K562 (cell line): ENCODE data around the gene DAD1. TPM values are rescaled to one million over a fixed set of nuclear protein-coding genes. Genes with fewer than 3 reads are reported as not detected.
A peak's percentile ranks its signal among the peaks of the same experiment; 100 is the strongest.

Source experiments
- CHCHD3 ChIP-seq: fragments of 250-450 bp; sonication (Bioruptor Pico); IDR thresholded peaks from 2 replicates; pipeline ENCODE4 v2.1.2; 2022; ENCODE audit warnings: mild to moderate bottlenecking
- GTF3C2 ChIP-seq: IDR thresholded peaks from 3 replicates; pipeline ENCODE4 v1.6.1; 2011; ENCODE audit warnings: borderline replicate concordance, mild to moderate bottlenecking, moderate library complexity; ENCODE audit not compliant: insufficient read length; ENCODE audit errors: extremely low read depth
- KDM1A ChIP-seq, 2 experiments: fragments of 450-650 bp; IDR thresholded peaks; 2 replicates each; pipeline ENCODE4 v1.6.1; 2016; ENCODE audit warnings: mild to moderate bottlenecking in 2 of 2
- MXD1 ChIP-seq: fragments of 250-450 bp; sonication (Bioruptor Pico); IDR thresholded peaks from 2 replicates; pipeline ENCODE4 v1.8.0; 2021; ENCODE audit warnings: borderline replicate concordance, mild to moderate bottlenecking, moderate library complexity; ENCODE audit not compliant: poor library complexity, severe bottlenecking
- NCOA2 ChIP-seq, 2 experiments: fragments of 450-650 bp; IDR thresholded peaks; 2 replicates each; pipeline ENCODE4 v1.6.1; 2018; ENCODE audit warnings: mild to moderate bottlenecking in 2 of 2, moderate library complexity in 1 of 2; ENCODE audit not compliant: partially characterized antibody in 2 of 2
- NFIX ChIP-seq: fragments of 250-450 bp; sonication (Bioruptor Pico); IDR thresholded peaks from 2 replicates; pipeline ENCODE4 v1.4.0; 2020; ENCODE audit warnings: low read depth, mild to moderate bottlenecking, moderate library complexity
- SMARCB1 ChIP-seq: IDR thresholded peaks from 2 replicates; pipeline ENCODE4 v1.6.1; 2011; ENCODE audit warnings: improper control_type of control experiment, low read depth; ENCODE audit not compliant: insufficient read length
- SMARCC2 ChIP-seq: fragments of 450-650 bp; IDR thresholded peaks from 2 replicates; pipeline ENCODE4 v1.6.1; 2017; ENCODE audit warnings: antibody characterized with exemption, moderate library complexity, mild to moderate bottlenecking, low read depth
- TGIF2 ChIP-seq: sonication (generic); formaldehyde crosslinking; IDR thresholded peaks from 2 replicates; pipeline ENCODE4 v1.8.1; 2022; ENCODE audit warnings: mild to moderate bottlenecking, missing genetic modification reagents, moderate library complexity
- THRAP3 ChIP-seq: fragments of 450-650 bp; IDR thresholded peaks from 2 replicates; pipeline ENCODE4 v1.6.1; 2016; ENCODE audit warnings: mild to moderate bottlenecking, inconsistent platforms, borderline replicate concordance
- ZBTB8A ChIP-seq: fragments of 450-650 bp; IDR thresholded peaks from 2 replicates; pipeline ENCODE4 v1.6.1; 2018; ENCODE audit warnings: mild to moderate bottlenecking, moderate library complexity; ENCODE audit not compliant: partially characterized antibody
- ZNF561 ChIP-seq: fragments of 450-650 bp; formaldehyde crosslinking; conservative IDR thresholded peaks from 2 replicates; pipeline ENCODE4 v1.4.0; 2020; ENCODE audit warnings: mild to moderate bottlenecking, moderate library complexity
- ZNF589 ChIP-seq: fragments of 200-800 bp; sonication (Bioruptor generic); IDR thresholded peaks from 2 replicates; pipeline ENCODE4 v1.6.1; 2016; ENCODE audit warnings: low read depth, missing genetic modification characterization, missing compliant biosample characterization
- polyA plus RNA-seq, 8 experiments: library from polyadenylated mRNA; depleted of rRNA in 4 of 8; stranded (reverse) in 5 of 8; unstranded in 3 of 8; fragments of >200 nt; fragmentation: Nextera tagmentation in 2 of 8; fragmentation: Illumina TruSeq in 1 of 8; extraction: Ambion mirVana in 2 of 8; extraction: Trizol in 1 of 8; gene quantifications; 2 replicates each; pipeline versions ENCODE4 v1.2.1 to v1.2.3, GENCODE V29; 2011 to 2014; ENCODE audit warnings: inconsistent platforms in 1 of 8, missing spikeins in 1 of 8
- total RNA-seq, 7 experiments: library from RNA; depleted of rRNA in 6 of 7; stranded (reverse); fragments of >200 nt in 6 of 7; fragmentation: Illumina TruSeq in 2 of 7; extraction: Trizol in 2 of 7; gene quantifications; 2 replicates each; pipeline versions ENCODE4 v1.2.1 to v1.2.3, GENCODE V29; 2011 to 2021; ENCODE audit warnings: low replicate concordance in 1 of 7
- TF ChIP-seq, protein P1 (sequence below), 2 experiments: fragments of 450-650 bp in 1 of 2; sonication (generic) in 1 of 2; formaldehyde crosslinking in 1 of 2; IDR thresholded peaks; 2 replicates each; pipeline versions ENCODE4 v1.7.1 to v1.9.0; 2016 to 2022; ENCODE audit warnings: inconsistent platforms in 1 of 2, mild to moderate bottlenecking in 1 of 2, missing genetic modification reagents in 1 of 2

DAD1 gene
- total and polyA plus RNA-seq, 9 of the 15 experiments (the other 6 are each of a cell fraction or from before 2014, with no cell fraction given): 104 to 617 (median 222) TPM

DNA sequence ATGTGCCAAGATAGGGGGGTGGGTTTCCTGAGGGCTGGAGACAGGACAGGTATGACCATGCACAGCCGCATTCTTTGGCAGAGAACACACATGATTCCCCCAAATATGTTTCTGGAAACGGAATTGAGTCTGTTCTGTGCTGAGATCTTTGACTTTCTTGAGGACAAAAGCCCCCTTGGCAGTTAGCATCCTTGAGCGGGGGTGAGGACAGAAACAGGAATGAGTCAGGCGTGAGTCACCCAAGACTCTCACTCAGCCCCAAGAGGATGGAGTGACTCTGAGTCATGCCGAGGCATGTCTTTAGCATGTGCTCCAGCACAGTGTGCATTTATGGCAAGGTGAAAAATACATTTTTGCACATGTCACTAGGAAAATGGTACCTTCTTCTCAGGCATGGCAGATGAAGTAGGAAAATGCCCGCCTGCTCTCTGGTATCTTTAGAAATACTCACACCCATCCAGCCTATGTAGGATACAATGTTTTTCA, 52.1 kb downstream of the DAD1 start (continued):
- TF ChIP-seq GTF3C2 (no peak), TGIF2 (CRISPR knock-in tag) (no peak), SMARCC2 (peak; percentile 89), ZNF589 (CRISPR knock-in tag) (peak; percentile 66), KDM1A (IDR thresholded peaks at IDR 0.05) (peak in 1 of 2 experiments; percentile 44; a peak in 1 of 4 replicates), ZBTB8A (no peak), CHCHD3 (no peak), MXD1 (CRISPR knock-in tag) (no peak), NCOA2 (IDR thresholded peaks at IDR 0.05; ENCODE audit: partially characterized antibody in 2 of 2) (no peak), ZNF561 (no peak), SMARCB1 (no peak), NFIX (no peak), THRAP3 (no peak)
- TF ChIP-seq, protein P1, sequence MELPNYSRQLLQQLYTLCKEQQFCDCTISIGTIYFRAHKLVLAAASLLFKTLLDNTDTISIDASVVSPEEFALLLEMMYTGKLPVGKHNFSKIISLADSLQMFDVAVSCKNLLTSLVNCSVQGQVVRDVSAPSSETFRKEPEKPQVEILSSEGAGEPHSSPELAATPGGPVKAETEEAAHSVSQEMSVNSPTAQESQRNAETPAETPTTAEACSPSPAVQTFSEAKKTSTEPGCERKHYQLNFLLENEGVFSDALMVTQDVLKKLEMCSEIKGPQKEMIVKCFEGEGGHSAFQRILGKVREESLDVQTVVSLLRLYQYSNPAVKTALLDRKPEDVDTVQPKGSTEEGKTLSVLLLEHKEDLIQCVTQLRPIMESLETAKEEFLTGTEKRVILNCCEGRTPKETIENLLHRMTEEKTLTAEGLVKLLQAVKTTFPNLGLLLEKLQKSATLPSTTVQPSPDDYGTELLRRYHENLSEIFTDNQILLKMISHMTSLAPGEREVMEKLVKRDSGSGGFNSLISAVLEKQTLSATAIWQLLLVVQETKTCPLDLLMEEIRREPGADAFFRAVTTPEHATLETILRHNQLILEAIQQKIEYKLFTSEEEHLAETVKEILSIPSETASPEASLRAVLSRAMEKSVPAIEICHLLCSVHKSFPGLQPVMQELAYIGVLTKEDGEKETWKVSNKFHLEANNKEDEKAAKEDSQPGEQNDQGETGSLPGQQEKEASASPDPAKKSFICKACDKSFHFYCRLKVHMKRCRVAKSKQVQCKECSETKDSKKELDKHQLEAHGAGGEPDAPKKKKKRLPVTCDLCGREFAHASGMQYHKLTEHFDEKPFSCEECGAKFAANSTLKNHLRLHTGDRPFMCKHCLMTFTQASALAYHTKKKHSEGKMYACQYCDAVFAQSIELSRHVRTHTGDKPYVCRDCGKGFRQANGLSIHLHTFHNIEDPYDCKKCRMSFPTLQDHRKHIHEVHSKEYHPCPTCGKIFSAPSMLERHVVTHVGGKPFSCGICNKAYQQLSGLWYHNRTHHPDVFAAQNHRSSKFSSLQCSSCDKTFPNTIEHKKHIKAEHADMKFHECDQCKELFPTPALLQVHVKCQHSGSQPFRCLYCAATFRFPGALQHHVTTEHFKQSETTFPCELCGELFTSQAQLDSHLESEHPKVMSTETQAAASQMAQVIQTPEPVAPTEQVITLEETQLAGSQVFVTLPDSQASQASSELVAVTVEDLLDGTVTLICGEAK (IDR thresholded peaks at IDR 0.05): no peak
- TF ChIP-seq, protein P1 (CRISPR knock-in tag; IDR thresholded peaks at IDR 0.05): no peak
